NT2/D1 (cell line): ENCODE results near the gene MORN1.

Source experiments
- DNase-seq: peaks from one replicate; pipeline ENCODE4 v3.0.0-alpha.2; 2011; ENCODE audit warnings: low read depth, low spot score
- H3K27me3 ChIP-seq: 2 replicates; pipeline ENCODE4 v1.6.0; 2011; ENCODE audit warnings: mild to moderate bottlenecking; ENCODE audit not compliant: insufficient read length, insufficient read depth
- H3K36me3 ChIP-seq: 2 replicates; pipeline ENCODE4 v1.6.1; 2011; ENCODE audit warnings: mild to moderate bottlenecking, low read length, mixed read lengths; ENCODE audit not compliant: insufficient read depth, insufficient read length
- H3K4me1 ChIP-seq: 2 replicates; pipeline ENCODE4 v1.5.1; 2011; ENCODE audit not compliant: insufficient read depth, insufficient read length
- H3K4me3 ChIP-seq: 2 replicates; pipeline ENCODE4 v1.5.1; 2011; ENCODE audit warnings: low read depth; ENCODE audit not compliant: insufficient read length
- H3K9ac ChIP-seq: 2 replicates; pipeline ENCODE4 v1.6.0; 2011; ENCODE audit warnings: low read depth; ENCODE audit not compliant: insufficient read length
- H3K9me3 ChIP-seq: 2 replicates; pipeline ENCODE4 v1.5.1; 2011; ENCODE audit warnings: mild to moderate bottlenecking, low read length; ENCODE audit not compliant: insufficient read depth
- SUZ12 ChIP-seq: IDR thresholded peaks from 2 replicates; pipeline ENCODE4 v1.6.1; 2011; ENCODE audit not compliant: insufficient read length, insufficient read depth; ENCODE audit errors: extremely low read depth
- YY1 ChIP-seq: IDR thresholded peaks from 2 replicates; pipeline ENCODE4 v1.6.1; 2011; ENCODE audit not compliant: insufficient read length, insufficient read depth
- ZNF274 ChIP-seq: IDR thresholded peaks from 2 replicates; pipeline ENCODE4 v1.6.1; 2011; ENCODE audit warnings: mild to moderate bottlenecking, low read depth, low read length

The MORN1 gene

DNA sequence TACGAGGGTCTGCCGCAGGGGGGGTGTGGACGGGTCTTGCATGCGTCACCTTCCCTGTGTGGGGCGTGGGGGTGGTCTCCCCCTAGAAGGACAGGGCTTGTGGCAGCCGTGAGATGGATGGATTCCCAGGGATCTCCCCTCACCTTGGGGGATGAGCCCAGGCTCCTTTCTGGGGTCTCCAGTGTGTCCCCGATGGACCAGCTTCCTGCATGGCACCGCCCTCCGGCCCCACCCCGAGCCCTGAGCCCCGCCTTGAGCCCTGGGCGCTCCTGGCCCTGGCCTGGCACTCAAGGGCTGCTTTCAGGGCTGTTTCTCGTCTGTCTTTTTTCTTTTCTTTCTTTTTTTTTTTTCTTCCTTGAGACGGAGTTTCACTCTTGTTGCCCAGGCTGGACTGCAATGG is 103.7 kb downstream of the MORN1 start:
- no peaks in the 10 kb centered on the region for H3K9me3 ChIP-seq

GRCh38 chr1:2286923-2287322 is 104.4 kb downstream of the MORN1 start:
- DNase-seq: no peak
- Histone ChIP-seq H3K9ac (no peak overlapping the region), H3K4me1 (peaks cover 15% of the 10 kb centered on the region), H3K9me3 (no peaks in the 10 kb centered on the region), H3K27me3 (no peaks in the 10 kb centered on the region), H3K4me3 (no peak overlapping the region), H3K36me3 (peaks cover 21% of the 10 kb centered on the region)
- no peak for TF ChIP-seq YY1
- TF ChIP-seq ZNF274: no peak
- TF ChIP-seq SUZ12: no peak

More for the DNA sequence above, 103.7 kb downstream of the MORN1 start:
- TF ChIP-seq YY1 (no peak), ZNF274 (no peak), SUZ12 (no peak)
- H3K4me1 ChIP-seq: peaks cover 15% of the 10 kb centered on the region
- DNase-seq: no peak
- H3K27me3 ChIP-seq: no peaks in the 10 kb centered on the region
- H3K36me3 ChIP-seq: peaks cover 24% of the 10 kb centered on the region
- no peak overlapping the region for H3K4me3 ChIP-seq
- no peak overlapping the region for H3K9ac ChIP-seq

GRCh38 chr1:2284932-2285331 is 106.4 kb downstream of the MORN1 start:
- peaks cover 11% of the 10 kb centered on the region for H3K4me1 ChIP-seq
- H3K27me3 ChIP-seq: no peaks in the 10 kb centered on the region
- H3K9ac ChIP-seq: no peak overlapping the region
- H3K9me3 ChIP-seq: no peaks in the 10 kb centered on the region
- H3K36me3 ChIP-seq: peaks cover 20% of the 10 kb centered on the region
- no peak for DNase-seq
- H3K4me3 ChIP-seq: no peak overlapping the region
- TF ChIP-seq SUZ12 (no peak), YY1 (no peak), ZNF274 (no peak)

- Histone ChIP-seq H3K9me3 (no peaks in the 10 kb centered on the region), H3K4me3 (no peak overlapping the region), H3K9ac (no peak overlapping the region), H3K36me3 (peaks cover 20% of the 10 kb centered on the region), H3K4me1 (peaks cover 6% of the 10 kb centered on the region), H3K27me3 (no peaks in the 10 kb centered on the region)
- TF ChIP-seq SUZ12 (no peak), ZNF274 (no peak), YY1 (no peak)
- DNase-seq: no peak
These were observed 107.1 kb downstream of the MORN1 start for GRCh38 chr1:2283991-2284895.

DNA sequence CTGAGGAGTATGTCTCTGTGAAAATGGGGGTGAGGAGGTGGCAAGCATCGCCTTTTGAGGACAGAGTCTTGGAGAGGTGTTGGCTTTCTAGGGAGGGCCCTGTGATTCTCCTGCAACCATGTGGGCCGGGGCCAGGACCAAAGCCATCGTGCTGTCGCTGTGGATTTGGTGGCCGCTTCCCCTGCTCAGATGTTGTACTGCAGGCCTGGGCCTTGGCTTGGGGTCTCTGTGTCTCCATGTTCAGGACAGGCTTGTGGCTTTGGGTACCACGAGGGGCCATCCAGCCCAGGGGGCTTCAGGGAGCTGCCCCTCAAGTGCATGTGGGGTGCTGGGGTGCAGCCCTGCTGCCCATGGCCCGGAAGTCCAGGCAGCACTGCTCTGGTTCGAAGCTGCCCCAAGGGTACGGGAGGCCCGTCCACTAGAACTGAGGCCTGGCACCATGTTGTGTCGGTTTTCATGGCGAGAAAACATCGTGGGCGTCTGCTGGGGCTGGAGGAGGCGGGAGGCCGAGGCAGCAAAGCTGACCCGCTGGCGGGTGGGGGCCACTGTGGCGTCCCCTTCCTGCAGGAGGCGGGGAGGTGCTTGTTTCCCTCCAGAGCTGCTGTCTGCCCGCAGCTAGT is 107.9 kb downstream of the MORN1 start:
- Histone ChIP-seq H3K4me1 (peaks cover 5% of the 10 kb centered on the region), H3K36me3 (peaks cover 13% of the 10 kb centered on the region), H3K27me3 (no peaks in the 10 kb centered on the region), H3K9me3 (no peaks in the 10 kb centered on the region), H3K4me3 (no peak overlapping the region), H3K9ac (no peak overlapping the region)
- TF ChIP-seq YY1: no peak
- no peak for TF ChIP-seq ZNF274
- TF ChIP-seq SUZ12: no peak
- DNase-seq: no peak

- H3K4me1 ChIP-seq: peaks cover 12% of the 10 kb centered on the region
- H3K9ac ChIP-seq: no peak overlapping the region
- H3K4me3 ChIP-seq: no peak overlapping the region
- TF ChIP-seq YY1: no peak
- no peak for TF ChIP-seq ZNF274
- no peak for TF ChIP-seq SUZ12
- H3K36me3 ChIP-seq: peaks cover 15% of the 10 kb centered on the region
- H3K9me3 ChIP-seq: no peaks in the 10 kb centered on the region
- no peak for DNase-seq
- no peaks in the 10 kb centered on the region for H3K27me3 ChIP-seq
These were observed 108.6 kb downstream of the MORN1 start for GRCh38 chr1:2282556-2283270.

DNA sequence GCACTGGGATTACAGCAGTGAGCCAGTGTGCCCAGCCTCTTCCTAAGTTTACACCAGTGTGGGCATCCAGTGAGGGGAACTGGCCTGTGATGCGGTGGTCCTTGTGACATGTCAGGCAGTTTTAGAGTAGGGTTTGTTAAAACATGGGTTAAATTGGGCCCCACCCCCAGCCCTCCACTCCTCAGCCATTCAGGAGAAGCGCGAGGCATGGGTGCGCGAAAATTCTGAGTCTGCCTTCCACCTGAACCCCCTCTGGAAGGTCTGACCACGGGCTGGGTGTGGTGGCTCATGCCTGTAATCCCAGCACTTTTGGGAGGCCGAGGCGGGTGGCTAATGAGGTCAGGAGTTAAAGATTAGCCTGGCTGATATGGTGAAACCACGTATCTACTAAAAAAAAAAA is 111.5 kb downstream of the MORN1 start:
- H3K4me3 ChIP-seq: no peak overlapping the region
- TF ChIP-seq SUZ12: no peak
- no peak for TF ChIP-seq ZNF274
- TF ChIP-seq YY1: no peak

More for the DNA sequence above, 111.5 kb downstream of the MORN1 start:
- peak overlapping the region; percentile 21 for H3K9ac ChIP-seq
- DNase-seq: no peak
- no peaks in the 10 kb centered on the region for H3K27me3 ChIP-seq
- peaks cover 26% of the 10 kb centered on the region for H3K4me1 ChIP-seq
- no peaks in the 10 kb centered on the region for H3K9me3 ChIP-seq
- H3K36me3 ChIP-seq: peaks cover 15% of the 10 kb centered on the region
